ENCODE data around the gene TPPP2. TPM values are rescaled to one million over a fixed set of nuclear protein-coding genes. Genes with fewer than 3 reads are reported as not detected.

The TPPP2 gene
- total RNA-seq, 2 experiments from 2014 or later = not detected

- Mint-ChIP-seq H3K4me1 (ENCODE audit: low read depth) (peaks cover 9% of the 10 kb centered on the region), H3K36me3 (no peaks in the 10 kb centered on the region), H3K27ac (no peak overlapping the region), H3K27me3 (no peaks in the 10 kb centered on the region), H3K9me3 (no peaks in the 10 kb centered on the region), H3K4me3 (no peak overlapping the region)
- DNase-seq = no peak
- intact Hi-C loops (cut with micrococcal nuclease) = no loop called here
- CTCF ChIA-PET = interaction anchor here (1.7 kb wide), 1 partner anchor 12 kb away, joined by 14 read pairs; no protein-coding TSS in a partner anchor
- POLR2A ChIA-PET = no interaction called here
Measured at GRCh38 chr14:21026988-21027315, 3.1 kb upstream of the TPPP2 start.

- no peaks in the 10 kb centered on the region for H3K36me3 Mint-ChIP-seq
- intact Hi-C loops (cut with micrococcal nuclease) = no loop called here
- no peaks in the 10 kb centered on the region for H3K27me3 Mint-ChIP-seq
- no peaks in the 10 kb centered on the region for H3K9me3 Mint-ChIP-seq
- POLR2A ChIA-PET = no interaction called here
- DNase-seq = no peak
- no peak overlapping the region for H3K27ac Mint-ChIP-seq
- CTCF ChIA-PET = interaction anchor here (0.8 to 3.5 kb wide), 2 partner anchors 10 to 16 kb away, joined by 4 to 21 read pairs; no protein-coding TSS in a partner anchor
- no peak overlapping the region for H3K4me3 Mint-ChIP-seq
- no peaks in the 10 kb centered on the region for H3K4me1 Mint-ChIP-seq (ENCODE audit: low read depth)
Measured at GRCh38 chr14:21030531-21030930, 514 bp downstream of the TPPP2 start.

DNA sequence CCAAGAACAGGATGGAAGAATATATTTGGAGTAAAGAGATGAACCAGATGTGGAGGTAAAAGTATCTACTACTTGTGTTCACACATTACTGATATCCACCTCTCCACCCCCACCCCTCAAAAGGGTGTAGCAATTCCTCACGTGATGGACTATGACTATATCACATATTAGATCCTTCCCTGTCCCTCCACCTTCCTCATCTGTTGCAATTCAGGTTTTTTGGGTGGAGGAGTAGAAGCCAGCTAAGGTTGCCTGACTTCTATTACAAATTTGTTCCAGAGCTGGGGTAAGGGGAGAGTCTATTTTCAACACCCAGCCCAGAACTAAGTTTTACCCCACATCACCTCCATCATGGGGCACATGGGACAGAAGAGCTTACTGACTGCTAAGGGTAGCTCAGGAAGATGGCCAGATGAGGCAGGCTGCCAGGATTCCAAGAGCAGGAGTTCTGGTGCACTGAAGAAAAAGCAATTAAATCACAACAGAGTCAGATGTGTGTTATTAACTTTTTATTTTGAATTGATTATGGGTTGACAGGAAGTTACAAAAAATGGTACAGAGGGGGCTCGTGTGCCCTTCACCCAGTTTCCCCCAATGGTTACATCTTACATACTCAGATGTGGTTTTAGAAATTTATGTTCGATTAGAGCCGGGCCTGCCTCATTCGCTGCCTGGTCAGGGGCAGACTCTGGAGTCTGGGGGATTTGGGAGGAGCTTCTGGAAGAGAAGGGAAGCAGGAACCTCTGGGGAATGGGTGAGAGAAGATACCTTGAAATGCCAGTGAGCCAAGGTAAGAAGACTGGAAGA lies 2.5 kb downstream of the TPPP2 start:
- H3K4me1 Mint-ChIP-seq (ENCODE audit: low read depth) = no peaks in the 10 kb centered on the region
- no peaks in the 10 kb centered on the region for H3K36me3 Mint-ChIP-seq
- intact Hi-C loops (cut with micrococcal nuclease) = no loop called here
- POLR2A ChIA-PET = no interaction called here
- H3K27me3 Mint-ChIP-seq = no peaks in the 10 kb centered on the region
- CTCF ChIA-PET = interaction anchor here (1.0 to 7.1 kb wide), 3 partner anchors 12 to 24 kb away, joined by 3 to 55 read pairs (median 3); no protein-coding TSS in a partner anchor
- no peak for DNase-seq
- H3K27ac Mint-ChIP-seq = no peak overlapping the region
- no peak overlapping the region for H3K4me3 Mint-ChIP-seq
- no peaks in the 10 kb centered on the region for H3K9me3 Mint-ChIP-seq

GRCh38 chr14:21033133-21033698 lies 3.2 kb downstream of the TPPP2 start:
- no peak for DNase-seq
- no peak overlapping the region for H3K27ac Mint-ChIP-seq

DNA sequence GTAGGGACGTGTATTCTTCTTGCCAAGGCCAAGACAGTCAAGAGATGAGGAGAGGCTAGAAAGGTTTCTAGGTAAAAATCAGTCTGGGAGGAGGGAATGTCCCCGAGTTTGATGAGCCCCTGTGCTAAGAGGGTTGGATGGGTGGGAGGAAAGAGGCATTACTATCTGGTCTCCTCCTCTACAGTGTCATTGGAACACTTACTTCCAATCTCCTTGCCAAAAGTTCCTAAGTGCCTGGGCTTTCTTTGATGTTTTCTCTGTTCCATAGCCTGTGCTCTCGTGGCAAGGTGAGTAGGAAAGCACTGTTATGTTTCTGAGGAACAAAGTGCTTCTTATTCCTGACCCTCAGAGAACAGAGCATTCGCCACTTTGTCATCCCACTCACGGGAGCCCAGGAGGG lies 4.7 kb downstream of the TPPP2 start, which contains the start of gene RNASE13:
TSS of gene RNASE13 (minus strand) at position 101 of the 400 bp plus-strand sequence. CDS start 519 bp downstream, outside the sequence.
- Mint-ChIP-seq H3K27me3 (no peaks in the 10 kb centered on the region), H3K9me3 (no peaks in the 10 kb centered on the region), H3K27ac (no peak within 1 kb of the TSS), H3K4me1 (ENCODE audit: low read depth) (no peaks in the 10 kb centered on the region), H3K4me3 (no peak within 1 kb of the TSS), H3K36me3 (no peaks in the 10 kb centered on the region)
- CTCF ChIA-PET = interaction anchor here (1.4 to 7.1 kb wide), 2 partner anchors 20 to 58 kb away, joined by 8 to 55 read pairs; no protein-coding TSS in a partner anchor
- no peak for DNase-seq
- intact Hi-C loops (cut with micrococcal nuclease) = no loop called here
- POLR2A ChIA-PET = no interaction called here

More at GRCh38 chr14:21033133-21033698, 3.2 kb downstream of the TPPP2 start:
- Mint-ChIP-seq H3K36me3 (no peaks in the 10 kb centered on the region), H3K4me3 (no peak overlapping the region), H3K9me3 (no peaks in the 10 kb centered on the region), H3K4me1 (ENCODE audit: low read depth) (no peaks in the 10 kb centered on the region), H3K27me3 (no peaks in the 10 kb centered on the region)
- CTCF ChIA-PET = interaction anchor here (0.8 to 7.1 kb wide), 3 partner anchors 9 to 18 kb away, joined by 3 to 55 read pairs (median 3); partner anchors contain the start of gene RNASE7
- POLR2A ChIA-PET = no interaction called here
- intact Hi-C loops (cut with micrococcal nuclease) = no loop called here

- DNase-seq = no peak
- Mint-ChIP-seq H3K36me3 (no peaks in the 10 kb centered on the region), H3K27me3 (no peaks in the 10 kb centered on the region), H3K27ac (no peak overlapping the region), H3K9me3 (no peaks in the 10 kb centered on the region), H3K4me1 (ENCODE audit: low read depth) (no peaks in the 10 kb centered on the region), H3K4me3 (no peak overlapping the region)
- ChIA-PET POLR2A (no interaction called here), CTCF (interaction anchor here (0.9 to 7.1 kb wide), 4 partner anchors 22 to 184 kb away, joined by 3 to 55 read pairs (median 4); no protein-coding TSS in a partner anchor)
- intact Hi-C loops (cut with micrococcal nuclease) = no loop called here
Measured at GRCh38 chr14:21036751-21037150, 6.7 kb downstream of the TPPP2 start.

- no peak for DNase-seq
- intact Hi-C loops (cut with micrococcal nuclease) = no loop called here
- no peaks in the 10 kb centered on the region for H3K9me3 Mint-ChIP-seq
- no peak overlapping the region for H3K27ac Mint-ChIP-seq
- H3K4me1 Mint-ChIP-seq (ENCODE audit: low read depth) = no peaks in the 10 kb centered on the region
- no peaks in the 10 kb centered on the region for H3K27me3 Mint-ChIP-seq
- H3K36me3 Mint-ChIP-seq = no peaks in the 10 kb centered on the region
- H3K4me3 Mint-ChIP-seq = no peak overlapping the region
- ChIA-PET CTCF (interaction anchor here (0.6 to 7.1 kb wide), 2 partner anchors 22 to 55 kb away, joined by 3 to 55 read pairs; no protein-coding TSS in a partner anchor), POLR2A (no interaction called here)
Measured at GRCh38 chr14:21037156-21037555, 7.1 kb downstream of the TPPP2 start.

GRCh38 chr14:21038441-21039422 lies 8.7 kb downstream of the TPPP2 start:
- peaks cover 4% of the 10 kb centered on the region for H3K4me1 Mint-ChIP-seq (ENCODE audit: low read depth)
- no peak overlapping the region for H3K4me3 Mint-ChIP-seq
- H3K36me3 Mint-ChIP-seq = no peaks in the 10 kb centered on the region
- CTCF ChIA-PET = interaction anchor here (1.1 to 3.9 kb wide), 6 partner anchors 18 to 69 kb away, joined by 3 to 115 read pairs (median 6); no protein-coding TSS in a partner anchor
- no peak for DNase-seq
- no peaks in the 10 kb centered on the region for H3K27me3 Mint-ChIP-seq
- H3K27ac Mint-ChIP-seq = no peak overlapping the region
- no peaks in the 10 kb centered on the region for H3K9me3 Mint-ChIP-seq
- POLR2A ChIA-PET = no interaction called here
- intact Hi-C loops (cut with micrococcal nuclease) = no loop called here

DNA sequence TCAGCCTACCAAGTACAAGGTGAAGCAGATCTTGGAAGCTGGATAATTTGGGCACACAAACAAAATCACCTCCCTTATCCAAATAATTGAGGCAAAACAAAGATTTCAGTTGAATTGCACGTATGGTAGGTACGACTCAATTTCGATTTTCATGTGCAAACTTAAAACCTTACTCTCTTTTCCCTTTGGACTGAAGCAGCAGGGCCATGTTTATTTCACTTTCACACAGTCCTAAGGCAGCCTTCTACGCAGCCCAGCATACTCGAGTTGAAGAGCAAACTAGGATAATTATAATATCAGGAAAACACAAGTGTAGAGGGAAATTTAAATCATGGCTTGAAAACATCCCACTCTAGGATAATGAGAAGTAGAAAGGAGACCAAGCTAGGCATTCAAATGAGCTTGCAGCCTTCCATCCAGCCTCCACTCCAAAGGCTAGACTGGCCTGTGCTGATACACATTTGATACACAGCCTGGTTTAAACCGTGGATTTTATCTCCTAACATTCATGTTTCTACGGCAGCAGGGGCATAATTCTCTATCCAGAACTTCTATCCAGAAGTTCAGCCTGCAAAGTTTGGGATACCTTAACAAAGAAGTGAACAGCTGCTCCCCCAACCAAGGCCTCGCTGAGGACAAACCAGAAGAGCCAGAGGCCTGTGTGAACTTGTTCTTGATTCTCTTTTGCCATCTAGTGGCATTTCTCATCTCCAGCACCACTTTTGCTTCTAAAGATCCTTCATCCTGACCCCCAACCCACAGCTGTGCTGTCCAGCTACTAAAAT lies 9.8 kb downstream of the TPPP2 start:
- Mint-ChIP-seq H3K9me3 (no peaks in the 10 kb centered on the region), H3K27ac (no peak overlapping the region), H3K4me1 (ENCODE audit: low read depth) (peaks cover 11% of the 10 kb centered on the region), H3K27me3 (no peaks in the 10 kb centered on the region), H3K36me3 (no peaks in the 10 kb centered on the region), H3K4me3 (no peak overlapping the region)
- intact Hi-C loops (cut with micrococcal nuclease) = loop anchor here (1.0 kb wide), 1 partner anchor 25 kb away; no protein-coding TSS in a partner anchor
- DNase-seq = peak; percentile 18
- ChIA-PET CTCF (interaction anchor here (0.7 to 3.9 kb wide), 14 partner anchors 19 to 182 kb away, joined by 3 to 115 read pairs (median 4); partner anchors contain the start of gene ARHGEF40), POLR2A (no interaction called here)

- H3K36me3 Mint-ChIP-seq = no peaks in the 10 kb centered on the region
- DNase-seq = no peak
- peaks cover 12% of the 10 kb centered on the region for H3K4me1 Mint-ChIP-seq (ENCODE audit: low read depth)
- no peak overlapping the region for H3K4me3 Mint-ChIP-seq
- no peaks in the 10 kb centered on the region for H3K9me3 Mint-ChIP-seq
- no peak overlapping the region for H3K27ac Mint-ChIP-seq
- CTCF ChIA-PET = interaction anchor here (0.7 to 3.9 kb wide), 12 partner anchors 20 to 183 kb away, joined by 3 to 115 read pairs (median 6); partner anchors contain the start of gene ARHGEF40
- intact Hi-C loops (cut with micrococcal nuclease) = loop anchor here (1.0 kb wide), 1 partner anchor 26 kb away; no protein-coding TSS in a partner anchor
- H3K27me3 Mint-ChIP-seq = no peaks in the 10 kb centered on the region
- POLR2A ChIA-PET = no interaction called here
Measured at GRCh38 chr14:21040370-21040925, 10.4 kb downstream of the TPPP2 start.
